Epithelial cell of proximal tubule (primary cell): Measurements from ENCODE around the gene THAP8. TPM values are rescaled to one million over a fixed set of nuclear protein-coding genes. Genes with fewer than 3 reads are reported as not detected.

Experiments
- DNase-seq: peaks from one replicate; pipeline ENCODE4 v3.0.0-alpha.2; 2011; ENCODE audit warnings: low read depth
- H3K4me3 ChIP-seq: 2 replicates; pipeline ENCODE4 v1.5.1; 2011; ENCODE audit warnings: low read depth, mild to moderate bottlenecking, low read length
- total RNA-seq: library from RNA; depleted of rRNA; stranded (reverse); fragments of >200 nt; gene quantifications from 2 replicates; pipeline ENCODE4 v1.2.3, GENCODE V29; 2015
- TF ChIP-seq, protein P1 (sequence below): conservative IDR thresholded peaks from 2 replicates; pipeline ENCODE4 v1.5.1; 2012; ENCODE audit warnings: low read depth, mild to moderate bottlenecking, low read length

Gene THAP8
- total RNA-seq, 1 donor from 2014 or later, result 7.0 TPM

DNA sequence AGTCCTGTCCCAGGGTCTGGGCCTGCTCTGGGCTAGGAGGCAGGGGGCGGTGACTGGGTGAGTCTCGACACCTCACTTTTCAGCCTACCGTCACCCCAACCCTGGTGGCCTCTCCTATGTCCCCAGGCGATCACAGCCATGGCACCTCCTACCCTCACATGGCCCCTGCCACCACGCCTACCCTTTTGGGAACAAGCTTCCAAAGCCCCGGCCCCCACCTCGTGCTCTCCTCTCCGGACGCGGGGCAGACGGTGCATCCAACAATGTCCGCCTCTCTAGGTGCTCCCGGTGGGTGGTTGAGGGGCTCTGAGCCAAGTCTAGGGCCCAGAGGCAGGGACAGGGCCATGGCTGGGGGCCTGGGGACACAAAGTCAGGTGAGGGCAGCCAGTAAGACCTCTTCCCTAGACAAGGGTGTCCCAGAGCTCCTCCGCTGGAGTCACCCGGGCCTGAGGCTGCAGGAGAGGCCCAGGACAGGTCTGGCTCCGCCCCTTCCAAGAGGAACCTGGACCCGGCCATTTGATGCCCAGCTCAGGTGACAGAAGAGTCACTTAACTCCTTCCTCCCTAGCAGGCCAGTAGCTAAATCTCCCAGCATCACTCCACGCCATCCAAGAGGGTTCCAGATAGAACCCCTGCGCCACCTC, 45.6 kb downstream of the THAP8 start, which contains the start of gene SYNE4:
SYNE4 (minus strand) TSS at position 478 of the 643 bp plus-strand sequence; CDS start at position 346, 132 bp downstream.
- TF ChIP-seq, protein P1, sequence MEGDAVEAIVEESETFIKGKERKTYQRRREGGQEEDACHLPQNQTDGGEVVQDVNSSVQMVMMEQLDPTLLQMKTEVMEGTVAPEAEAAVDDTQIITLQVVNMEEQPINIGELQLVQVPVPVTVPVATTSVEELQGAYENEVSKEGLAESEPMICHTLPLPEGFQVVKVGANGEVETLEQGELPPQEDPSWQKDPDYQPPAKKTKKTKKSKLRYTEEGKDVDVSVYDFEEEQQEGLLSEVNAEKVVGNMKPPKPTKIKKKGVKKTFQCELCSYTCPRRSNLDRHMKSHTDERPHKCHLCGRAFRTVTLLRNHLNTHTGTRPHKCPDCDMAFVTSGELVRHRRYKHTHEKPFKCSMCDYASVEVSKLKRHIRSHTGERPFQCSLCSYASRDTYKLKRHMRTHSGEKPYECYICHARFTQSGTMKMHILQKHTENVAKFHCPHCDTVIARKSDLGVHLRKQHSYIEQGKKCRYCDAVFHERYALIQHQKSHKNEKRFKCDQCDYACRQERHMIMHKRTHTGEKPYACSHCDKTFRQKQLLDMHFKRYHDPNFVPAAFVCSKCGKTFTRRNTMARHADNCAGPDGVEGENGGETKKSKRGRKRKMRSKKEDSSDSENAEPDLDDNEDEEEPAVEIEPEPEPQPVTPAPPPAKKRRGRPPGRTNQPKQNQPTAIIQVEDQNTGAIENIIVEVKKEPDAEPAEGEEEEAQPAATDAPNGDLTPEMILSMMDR, result no peak
- peak within 1 kb of the TSS; percentile 53 for H3K4me3 ChIP-seq
- DNase-seq, result no peak

DNA sequence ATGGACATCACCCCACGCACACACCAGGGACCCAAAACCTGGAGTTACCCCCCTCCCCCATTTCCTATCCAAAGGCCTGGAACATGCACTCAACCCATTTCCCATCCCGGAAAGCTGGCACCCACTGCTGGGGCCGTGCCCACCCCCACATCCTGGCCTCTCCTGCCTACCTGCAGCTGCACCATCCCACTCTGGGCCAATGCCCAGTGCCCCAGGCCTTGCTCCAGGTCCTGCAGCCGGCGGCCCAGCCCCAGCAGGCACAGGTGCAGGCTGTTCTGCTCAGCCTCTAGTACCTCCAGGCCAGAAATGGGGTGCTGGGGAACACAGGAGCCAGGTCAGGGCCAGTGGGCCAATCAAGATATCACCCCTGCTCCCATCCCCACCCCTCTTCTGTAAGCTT, 47.1 kb downstream of the THAP8 start:
- TF ChIP-seq, protein P1, result no peak
- DNase-seq, result no peak
- H3K4me3 ChIP-seq, result no peak overlapping the region

DNA sequence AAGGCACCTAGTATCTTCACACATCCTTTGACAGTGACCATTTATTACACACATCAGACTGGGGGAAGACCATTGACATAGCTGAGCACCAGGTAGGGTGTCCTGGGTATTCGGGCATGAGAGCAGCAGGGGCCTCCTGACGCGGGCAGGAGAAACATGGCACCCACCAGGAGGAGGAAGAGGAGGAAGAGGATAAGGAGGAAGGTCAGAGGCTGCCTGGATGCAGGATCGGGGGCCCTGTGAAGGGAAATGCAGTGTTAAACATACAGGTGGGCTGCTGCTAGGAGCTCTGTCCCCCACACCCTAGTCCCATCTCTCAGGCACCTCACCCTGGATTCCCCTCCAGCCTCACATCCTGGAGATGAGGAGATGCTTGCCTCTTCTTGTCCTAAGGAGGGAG, 50.8 kb downstream of the THAP8 start:
- no peak overlapping the region for H3K4me3 ChIP-seq
- TF ChIP-seq, protein P1, result no peak
- no peak for DNase-seq

DNA sequence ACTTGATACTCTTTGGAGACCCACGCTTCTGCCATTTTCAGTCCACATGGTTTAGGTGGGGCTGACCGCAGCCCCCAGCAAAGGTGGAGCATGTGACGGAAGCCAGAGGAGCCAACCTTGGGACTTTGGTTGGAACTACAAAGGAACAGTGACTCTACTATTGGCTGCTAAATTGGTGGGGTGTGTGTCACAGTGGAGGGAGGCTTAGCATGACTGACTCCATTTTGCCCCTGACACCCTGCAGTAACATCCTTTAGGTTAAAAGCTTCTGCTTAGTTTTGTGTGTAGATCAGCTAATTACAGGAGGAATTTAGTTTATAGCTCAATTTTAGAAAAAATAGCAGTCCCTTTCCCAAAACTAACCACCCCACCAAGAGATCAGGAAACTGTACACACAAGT, 52.5 kb downstream of the THAP8 start:
- no peak for DNase-seq
- TF ChIP-seq, protein P1, result no peak
- H3K4me3 ChIP-seq, result no peak overlapping the region

DNA sequence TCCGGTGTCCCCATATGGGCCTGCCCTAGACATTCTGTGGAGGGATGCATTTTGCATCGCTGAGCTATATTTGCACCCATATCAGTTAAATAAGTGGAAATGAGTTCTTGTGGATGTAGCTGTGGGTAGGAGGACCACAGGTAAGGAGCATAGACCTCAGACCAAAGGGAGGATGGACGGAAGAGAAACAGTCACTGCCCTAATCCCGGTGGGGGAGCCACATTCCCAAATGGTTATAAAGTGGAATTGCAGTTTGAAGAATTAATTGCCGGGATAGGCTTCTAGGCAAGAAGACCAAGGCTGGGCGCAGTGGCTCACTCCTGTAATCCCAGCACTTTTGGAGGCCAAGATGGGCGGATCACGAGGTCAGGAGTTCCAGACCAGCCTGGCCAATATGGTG, 57.3 kb downstream of the THAP8 start:
- DNase-seq, result no peak
- no peak overlapping the region for H3K4me3 ChIP-seq
- TF ChIP-seq, protein P1, result no peak

DNA sequence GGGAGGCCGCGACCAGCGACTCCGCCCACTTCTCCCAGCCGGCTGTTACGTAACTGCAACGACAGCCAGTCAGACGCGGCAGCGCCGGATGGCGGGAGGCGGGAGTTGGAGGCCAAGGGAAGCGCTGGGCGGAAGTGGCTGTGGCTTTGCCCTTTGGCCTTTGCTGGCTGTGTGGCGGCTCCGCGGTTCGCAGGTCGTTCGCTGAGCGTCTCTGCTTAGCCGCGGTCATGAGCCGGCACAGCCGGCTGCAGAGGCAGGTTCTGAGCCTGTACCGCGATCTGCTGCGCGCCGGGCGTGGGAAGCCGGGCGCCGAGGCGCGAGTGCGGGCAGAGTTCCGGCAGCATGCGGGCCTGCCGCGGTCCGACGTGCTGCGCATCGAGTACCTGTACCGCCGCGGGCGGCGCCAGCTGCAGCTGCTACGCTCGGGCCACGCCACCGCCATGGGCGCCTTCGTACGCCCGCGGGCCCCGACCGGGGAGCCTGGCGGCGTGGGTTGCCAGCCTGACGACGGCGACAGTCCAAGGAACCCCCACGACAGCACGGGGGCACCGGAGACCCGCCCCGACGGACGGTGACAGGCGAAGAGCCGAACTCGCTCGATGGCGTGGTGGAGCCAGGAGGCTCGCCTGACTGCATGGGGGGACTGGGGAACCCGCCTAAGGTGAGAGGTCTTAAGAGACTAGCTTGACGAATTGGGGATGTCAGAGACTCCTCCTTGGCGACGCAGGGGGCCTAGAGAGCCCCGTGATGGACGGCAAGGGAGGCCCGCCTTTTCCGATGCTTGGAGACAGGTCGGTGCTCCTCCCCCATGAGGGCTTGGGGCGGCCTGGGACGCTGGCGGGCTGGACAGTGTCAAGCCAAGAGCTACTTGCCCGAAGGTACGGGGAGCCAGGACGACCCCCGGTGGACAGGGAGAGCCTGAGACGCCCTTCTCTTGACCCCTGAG, 58.8 kb downstream of the THAP8 start, which contains the start of gene SDHAF1:
SDHAF1 (plus strand) TSS at position 141 of the 946 bp plus-strand sequence; CDS start at position 228, 87 bp downstream.
- H3K4me3 ChIP-seq, result peak within 1 kb of the TSS; percentile 92
- TF ChIP-seq, protein P1, result no peak
- DNase-seq, result peak; percentile 37
